Thyroid gland (tissue), 4 donors: ENCODE measurements around the gene CYTH1. TPM values are rescaled to one million over a fixed set of nuclear protein-coding genes. Genes with fewer than 3 reads are reported as not detected.

ENCODE experiments used
- DNase-seq, 2 donors: peaks; one replicate each; pipeline ENCODE4 v3.0.0-alpha.2; 2019
- H3K27ac ChIP-seq, 3 donors: fragments of 200-600 bp; sonication (generic); 1 replicate in 2 of 3; 2 replicates in 1 of 3; pipeline ENCODE4 v1.5.1; 2016 to 2019; ENCODE audit warnings: mild to moderate bottlenecking in 1 of 3, moderate library complexity in 1 of 3
- H3K27me3 ChIP-seq: fragments of 200-600 bp; sonication (generic); one replicate; pipeline ENCODE4 v1.5.1; 2019
- H3K36me3 ChIP-seq, 2 donors: fragments of 200-600 bp; sonication (generic); one replicate each; pipeline ENCODE4 v1.5.1; 2016 to 2019
- H3K4me1 ChIP-seq, 2 donors: fragments of 200-600 bp; sonication (generic); one replicate each; pipeline ENCODE4 v1.5.1; 2017 to 2019
- H3K4me3 ChIP-seq, 3 donors: fragments of 200-600 bp; sonication (generic); replicated peaks in 1 of 3; 1 replicate in 2 of 3; 2 replicates in 1 of 3; pipeline ENCODE4 v1.5.1; 2016; ENCODE audit warnings: mild to moderate bottlenecking in 1 of 3
- H3K9me3 ChIP-seq: fragments of 200-600 bp; sonication (generic); one replicate; pipeline ENCODE4 v1.5.1; 2017
- POLR2A ChIP-seq, 2 donors: fragments of 450-650 bp; IDR thresholded peaks; one replicate each; pipeline ENCODE4 v1.6.1; 2017; ENCODE audit warnings: antibody characterized with exemption in 2 of 2, mild to moderate bottlenecking in 2 of 2, moderate library complexity in 1 of 2
- WGBS, 2 donors: methylation state at CpG; one replicate each; pipeline ENCODE4 v1.1.5; 2017; 5-methylcytosine and 5-hydroxymethylcytosine counted together
- intact Hi-C: fragments of 100-400 bp; cut with DNase I; formaldehyde crosslinking; loops from one replicate; pipeline ENCODE4 v1.15.1; 2023
- total RNA-seq, 4 donors: library from RNA; depleted of rRNA; stranded (reverse); fragments of >200 nt; gene quantifications; one replicate each; pipeline ENCODE4 v1.2.3, GENCODE V29; 2016
- TF ChIP-seq, protein P1 (sequence below), 6 experiments: fragments of 200-600 bp in 3 of 6; fragments of 450-650 bp in 3 of 6; sonication (generic) in 3 of 6; IDR thresholded peaks; one replicate each; pipeline ENCODE4 v1.5.1; 2016 to 2019; ENCODE audit warnings: antibody characterized with exemption in 6 of 6, mild to moderate bottlenecking in 2 of 6, inconsistent platforms in 1 of 6, moderate library complexity in 1 of 6

Gene CYTH1
- total RNA-seq, 4 donors from 2014 or later: 69.0 to 94.5 (median 75.7) TPM

- Histone ChIP-seq H3K27me3 (no peaks in the 10 kb centered on the region), H3K4me3 (no peak overlapping the region), H3K36me3 (no peaks in the 10 kb centered on the region), H3K9me3 (no peaks in the 10 kb centered on the region), H3K4me1 (peaks cover 41 to 51% of the 10 kb centered on the region in 2 donors), H3K27ac (peak overlapping the region in 2 of 3 donors; percentile 66 to 72)
- DNase-seq: no peak
- intact Hi-C loops: loop anchor here (10.0 kb wide), 1 partner anchor 253 kb away; no protein-coding TSS in a partner anchor
- TF ChIP-seq, protein P1, sequence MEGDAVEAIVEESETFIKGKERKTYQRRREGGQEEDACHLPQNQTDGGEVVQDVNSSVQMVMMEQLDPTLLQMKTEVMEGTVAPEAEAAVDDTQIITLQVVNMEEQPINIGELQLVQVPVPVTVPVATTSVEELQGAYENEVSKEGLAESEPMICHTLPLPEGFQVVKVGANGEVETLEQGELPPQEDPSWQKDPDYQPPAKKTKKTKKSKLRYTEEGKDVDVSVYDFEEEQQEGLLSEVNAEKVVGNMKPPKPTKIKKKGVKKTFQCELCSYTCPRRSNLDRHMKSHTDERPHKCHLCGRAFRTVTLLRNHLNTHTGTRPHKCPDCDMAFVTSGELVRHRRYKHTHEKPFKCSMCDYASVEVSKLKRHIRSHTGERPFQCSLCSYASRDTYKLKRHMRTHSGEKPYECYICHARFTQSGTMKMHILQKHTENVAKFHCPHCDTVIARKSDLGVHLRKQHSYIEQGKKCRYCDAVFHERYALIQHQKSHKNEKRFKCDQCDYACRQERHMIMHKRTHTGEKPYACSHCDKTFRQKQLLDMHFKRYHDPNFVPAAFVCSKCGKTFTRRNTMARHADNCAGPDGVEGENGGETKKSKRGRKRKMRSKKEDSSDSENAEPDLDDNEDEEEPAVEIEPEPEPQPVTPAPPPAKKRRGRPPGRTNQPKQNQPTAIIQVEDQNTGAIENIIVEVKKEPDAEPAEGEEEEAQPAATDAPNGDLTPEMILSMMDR (IDR thresholded peaks at IDR 0.05): no peak
- WGBS, 2 donors: 86 to 88% methylated on average over 2 of the region's 2 CpGs
These were observed 34.6 kb downstream of the CYTH1 start for GRCh38 chr17:78747488-78747887.

DNA sequence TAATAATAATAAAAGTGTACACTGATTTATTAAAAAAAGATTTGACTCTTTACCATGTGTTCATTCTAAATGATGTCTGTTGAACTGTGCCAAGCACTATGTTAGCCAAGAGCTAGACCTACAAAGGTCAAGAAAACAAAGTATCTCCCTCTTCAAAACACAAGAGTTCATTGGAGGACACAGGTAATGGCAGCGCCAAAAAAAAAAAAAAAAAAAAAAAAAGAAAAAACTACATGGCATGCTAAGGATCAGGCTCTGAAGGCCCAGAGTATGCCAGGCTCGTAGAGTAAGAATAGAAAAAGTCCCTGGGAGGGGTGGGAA is 35.2 kb downstream of the CYTH1 start:
- no peak for DNase-seq
- intact Hi-C loops: loop anchor here (10.0 kb wide), 1 partner anchor 252 kb away; no protein-coding TSS in a partner anchor
- Histone ChIP-seq H3K27ac (peak overlapping the region; percentile 31 to 72 (median 66)), H3K27me3 (no peaks in the 10 kb centered on the region), H3K4me1 (peaks cover 41 to 51% of the 10 kb centered on the region in 2 donors), H3K4me3 (no peak overlapping the region), H3K36me3 (no peaks in the 10 kb centered on the region), H3K9me3 (no peaks in the 10 kb centered on the region)
- WGBS, 2 donors: 27 to 31% methylated on average over 2 of the region's 2 CpGs
- TF ChIP-seq POLR2A (IDR thresholded peaks at IDR 0.05): no peak
- TF ChIP-seq, protein P1 (IDR thresholded peaks at IDR 0.05): no peak

DNA sequence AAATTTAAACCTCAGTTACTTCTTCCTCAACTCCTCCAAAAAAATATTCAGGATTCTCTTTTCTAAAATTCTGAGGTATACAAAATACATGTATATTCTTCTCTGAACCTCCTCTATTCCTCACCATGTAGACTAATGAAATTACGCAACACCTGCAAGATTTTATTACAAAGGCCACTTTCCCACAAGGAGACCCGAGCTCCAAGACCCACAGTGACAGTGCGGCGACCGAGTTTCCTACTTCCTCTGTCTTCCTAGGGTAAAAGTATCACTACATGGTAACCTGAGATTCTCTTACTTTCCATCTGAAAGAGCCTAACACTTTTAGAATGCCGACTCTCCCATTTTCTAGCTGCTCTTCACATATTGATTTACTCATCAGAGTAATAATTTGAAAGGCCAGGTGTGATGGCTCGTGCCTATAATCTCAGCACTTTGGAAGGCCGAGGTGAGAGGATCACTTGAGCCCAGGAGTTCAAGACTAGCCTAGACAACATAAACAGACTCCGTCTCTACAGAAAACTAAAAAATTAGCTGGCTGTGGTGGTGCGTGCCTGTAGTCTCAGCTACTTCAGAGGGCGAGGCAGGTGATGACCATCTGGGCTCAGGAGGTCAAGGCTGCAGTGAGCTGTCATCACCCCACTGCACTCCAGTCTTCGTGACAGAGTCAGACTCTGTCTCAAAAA is 35.7 kb downstream of the CYTH1 start:
- TF ChIP-seq, protein P1 (IDR thresholded peaks at IDR 0.05): no peak
- intact Hi-C loops: loop anchor here (10.0 kb wide), 1 partner anchor 252 kb away; no protein-coding TSS in a partner anchor
- Histone ChIP-seq H3K27ac (peak overlapping the region; percentile 24 to 72 (median 66)), H3K27me3 (no peaks in the 10 kb centered on the region), H3K9me3 (no peaks in the 10 kb centered on the region), H3K36me3 (no peaks in the 10 kb centered on the region), H3K4me3 (no peak overlapping the region), H3K4me1 (peaks cover 41 to 51% of the 10 kb centered on the region in 2 donors)
- no peak for DNase-seq
- WGBS, 2 donors: 77 to 81% methylated on average over 12 of the region's 12 CpGs

- Histone ChIP-seq H3K36me3 (no peaks in the 10 kb centered on the region), H3K4me3 (no peak overlapping the region), H3K27me3 (no peaks in the 10 kb centered on the region), H3K9me3 (no peaks in the 10 kb centered on the region), H3K27ac (peak overlapping the region; percentile 1 to 72 (median 42)), H3K4me1 (peaks cover 41 to 51% of the 10 kb centered on the region in 2 donors)
- WGBS, 2 donors: 58 to 59% methylated on average over 12 of the region's 12 CpGs
- intact Hi-C loops: loop anchor here (10.0 kb wide), 1 partner anchor 251 kb away; no protein-coding TSS in a partner anchor
- peak in 1 of 2 donors; percentile 57 for DNase-seq
- no peak for TF ChIP-seq POLR2A (IDR thresholded peaks at IDR 0.05)
- TF ChIP-seq, protein P1 (IDR thresholded peaks at IDR 0.05): peak; percentile 23 to 68 (median 50)
These were observed 36.5 kb downstream of the CYTH1 start for GRCh38 chr17:78745407-78746088.

- DNase-seq: no peak
- Histone ChIP-seq H3K4me1 (peaks cover 28 to 32% of the 10 kb centered on the region in 2 donors), H3K36me3 (no peaks in the 10 kb centered on the region), H3K27me3 (no peaks in the 10 kb centered on the region), H3K27ac (no peak overlapping the region), H3K4me3 (no peak overlapping the region), H3K9me3 (no peaks in the 10 kb centered on the region)
- TF ChIP-seq POLR2A (IDR thresholded peaks at IDR 0.05): no peak
- TF ChIP-seq, protein P1 (IDR thresholded peaks at IDR 0.05): no peak
- intact Hi-C loops: loop anchor here (10.0 kb wide), 1 partner anchor 248 kb away; no protein-coding TSS in a partner anchor
- 97 to 98% methylated on average over 5 of the region's 5 CpGs for WGBS, 2 donors
These were observed 39.2 kb downstream of the CYTH1 start for GRCh38 chr17:78742901-78743300.
